Ovary (tissue), 3 donors: Measurements from ENCODE around the gene C9orf152.

Source experiments
- CTCF ChIP-seq, 3 donors: fragments of 450-650 bp in 2 of 3; fragments of 200-600 bp in 1 of 3; IDR thresholded peaks; one replicate each; pipeline versions ENCODE4 v1.5.1 to v1.8.0; 2016 to 2022; ENCODE audit warnings: antibody characterized with exemption in 3 of 3, mild to moderate bottlenecking in 1 of 3
- EP300 ChIP-seq: sonication (generic); formaldehyde crosslinking; IDR thresholded peaks from one replicate; pipeline ENCODE4 v1.6.1; 2017; ENCODE audit warnings: antibody characterized with exemption
- POLR2A ChIP-seq: fragments of 450-650 bp; IDR thresholded peaks from one replicate; pipeline ENCODE4 v1.6.1; 2017; ENCODE audit warnings: antibody characterized with exemption, mild to moderate bottlenecking, moderate library complexity
- donor health status: DM: no; HTN: no; CAD: no.

- TF ChIP-seq CTCF (IDR thresholded peaks at IDR 0.05) (no peak), EP300 (no peak), POLR2A (no peak)
Measured at GRCh38 chr9:110208031-110208430, at the start of gene C9orf152.
